Measurements from ENCODE around the gene KIF16B. TPM values are rescaled to one million over a fixed set of nuclear protein-coding genes. Genes with fewer than 3 reads are reported as not detected.

Gene KIF16B
- total RNA-seq, 1 donor from 2014 or later: 9.6 TPM

GRCh38 chr20:16364320-16364687, 208.9 kb downstream of the KIF16B start:
- intact Hi-C loops (cut with micrococcal nuclease): no loop called here

- intact Hi-C loops (cut with micrococcal nuclease): no loop called here
Observed at GRCh38 chr20:16363506-16364319, 209.5 kb downstream of the KIF16B start.

- intact Hi-C loops (cut with micrococcal nuclease): no loop called here
Observed at GRCh38 chr20:16362642-16363041, 210.6 kb downstream of the KIF16B start.

GRCh38 chr20:16360668-16361067, 212.6 kb downstream of the KIF16B start:
- intact Hi-C loops (cut with micrococcal nuclease): no loop called here

GRCh38 chr20:16353417-16353781, 219.8 kb downstream of the KIF16B start:
- intact Hi-C loops (cut with micrococcal nuclease): no loop called here

GRCh38 chr20:16352751-16353416, 220.4 kb downstream of the KIF16B start:
- intact Hi-C loops (cut with micrococcal nuclease): no loop called here

GRCh38 chr20:16352321-16352720, 220.9 kb downstream of the KIF16B start:
- intact Hi-C loops (cut with micrococcal nuclease): no loop called here

GRCh38 chr20:16351415-16351814, 221.8 kb downstream of the KIF16B start:
- intact Hi-C loops (cut with micrococcal nuclease): no loop called here

- intact Hi-C loops (cut with micrococcal nuclease): no loop called here
Observed at GRCh38 chr20:16350465-16350864, 222.8 kb downstream of the KIF16B start.

GRCh38 chr20:16349523-16350260, 223.6 kb downstream of the KIF16B start:
- intact Hi-C loops (cut with micrococcal nuclease): no loop called here

- intact Hi-C loops (cut with micrococcal nuclease): no loop called here
Observed at GRCh38 chr20:16346956-16347355, 226.3 kb downstream of the KIF16B start.

- intact Hi-C loops (cut with micrococcal nuclease): no loop called here
Observed at GRCh38 chr20:16337707-16338106, 235.5 kb downstream of the KIF16B start.

- intact Hi-C loops (cut with micrococcal nuclease): no loop called here
Observed at GRCh38 chr20:16327606-16328005, 245.6 kb downstream of the KIF16B start.

GRCh38 chr20:16321291-16321690, 252.0 kb downstream of the KIF16B start:
- intact Hi-C loops (cut with micrococcal nuclease): no loop called here

GRCh38 chr20:16317445-16318362, 255.5 kb downstream of the KIF16B start:
- intact Hi-C loops (cut with micrococcal nuclease): no loop called here

- intact Hi-C loops (cut with micrococcal nuclease): no loop called here
Observed at GRCh38 chr20:16316513-16316912, 256.7 kb downstream of the KIF16B start.

- intact Hi-C loops (cut with micrococcal nuclease): no loop called here
Observed at GRCh38 chr20:16314748-16315159, 258.5 kb downstream of the KIF16B start.

- intact Hi-C loops (cut with micrococcal nuclease): no loop called here
Observed at GRCh38 chr20:16314320-16314719, 258.9 kb downstream of the KIF16B start.

GRCh38 chr20:16313917-16314316, 259.3 kb downstream of the KIF16B start:
- intact Hi-C loops (cut with micrococcal nuclease): no loop called here

GRCh38 chr20:16312998-16313397, 260.2 kb downstream of the KIF16B start:
- intact Hi-C loops (cut with micrococcal nuclease): no loop called here

- intact Hi-C loops (cut with micrococcal nuclease): no loop called here
Observed at GRCh38 chr20:16311756-16312155, 261.5 kb downstream of the KIF16B start.

All from T-helper 1 cell treated with Interleukin-12 subunit alpha and Interleukin-12 subunit beta and Interleukin-4 antibody, amounts not matched to agents 30 ng/mL and 1 ng/mL, for 36 hours (primary cell).